ENCODE results near the gene HPD.

DNA sequence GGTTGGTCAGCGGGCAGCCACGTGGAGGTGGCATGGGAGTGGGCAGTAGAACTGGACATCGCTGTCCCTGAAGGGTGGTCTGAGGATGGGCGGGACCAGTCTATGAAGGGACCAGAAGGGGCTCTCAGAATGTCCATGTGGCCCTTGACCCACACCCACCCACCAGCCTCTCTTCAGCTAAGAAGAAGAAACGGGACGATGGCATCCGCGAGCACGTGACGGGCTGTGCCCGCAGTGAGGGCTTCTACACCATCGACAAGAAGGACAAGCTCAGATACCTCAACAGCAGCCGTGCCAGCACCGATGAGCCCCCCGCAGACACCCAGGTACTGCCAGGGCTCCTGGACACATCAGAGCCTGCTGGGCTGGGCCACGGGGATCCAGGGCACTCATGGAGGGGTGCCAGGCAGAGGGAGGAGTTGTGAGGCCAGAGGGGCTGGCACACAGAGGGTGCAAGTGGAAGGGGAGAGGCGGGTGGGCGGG lies 33.6 kb downstream of the HPD start:
- TF ChIP-seq, protein P1, sequence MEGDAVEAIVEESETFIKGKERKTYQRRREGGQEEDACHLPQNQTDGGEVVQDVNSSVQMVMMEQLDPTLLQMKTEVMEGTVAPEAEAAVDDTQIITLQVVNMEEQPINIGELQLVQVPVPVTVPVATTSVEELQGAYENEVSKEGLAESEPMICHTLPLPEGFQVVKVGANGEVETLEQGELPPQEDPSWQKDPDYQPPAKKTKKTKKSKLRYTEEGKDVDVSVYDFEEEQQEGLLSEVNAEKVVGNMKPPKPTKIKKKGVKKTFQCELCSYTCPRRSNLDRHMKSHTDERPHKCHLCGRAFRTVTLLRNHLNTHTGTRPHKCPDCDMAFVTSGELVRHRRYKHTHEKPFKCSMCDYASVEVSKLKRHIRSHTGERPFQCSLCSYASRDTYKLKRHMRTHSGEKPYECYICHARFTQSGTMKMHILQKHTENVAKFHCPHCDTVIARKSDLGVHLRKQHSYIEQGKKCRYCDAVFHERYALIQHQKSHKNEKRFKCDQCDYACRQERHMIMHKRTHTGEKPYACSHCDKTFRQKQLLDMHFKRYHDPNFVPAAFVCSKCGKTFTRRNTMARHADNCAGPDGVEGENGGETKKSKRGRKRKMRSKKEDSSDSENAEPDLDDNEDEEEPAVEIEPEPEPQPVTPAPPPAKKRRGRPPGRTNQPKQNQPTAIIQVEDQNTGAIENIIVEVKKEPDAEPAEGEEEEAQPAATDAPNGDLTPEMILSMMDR (IDR thresholded peaks at IDR 0.05; ENCODE audit: poor library complexity), result no peak
- TF ChIP-seq EZH2phosphoT487 (IDR thresholded peaks at IDR 0.05; ENCODE audit: low read depth, severe bottlenecking, unreplicated experiment) (no peak), EZH2 (IDR thresholded peaks at IDR 0.05; ENCODE audit: borderline replicate concordance) (no peak)
